NCI-H2029 (cell line): ENCODE results near the gene TNFSF9.
"Not testable (repeated sequence)": the region's sequence is repeated elsewhere in the genome, so short reads cannot be mapped to it uniquely, and the experiment has no call there.

Source experiments
- DNase-seq: peaks from one replicate; lab custom pipeline; 2025; lab: John Stamatoyannopoulos, UW

Gene TNFSF9

DNA sequence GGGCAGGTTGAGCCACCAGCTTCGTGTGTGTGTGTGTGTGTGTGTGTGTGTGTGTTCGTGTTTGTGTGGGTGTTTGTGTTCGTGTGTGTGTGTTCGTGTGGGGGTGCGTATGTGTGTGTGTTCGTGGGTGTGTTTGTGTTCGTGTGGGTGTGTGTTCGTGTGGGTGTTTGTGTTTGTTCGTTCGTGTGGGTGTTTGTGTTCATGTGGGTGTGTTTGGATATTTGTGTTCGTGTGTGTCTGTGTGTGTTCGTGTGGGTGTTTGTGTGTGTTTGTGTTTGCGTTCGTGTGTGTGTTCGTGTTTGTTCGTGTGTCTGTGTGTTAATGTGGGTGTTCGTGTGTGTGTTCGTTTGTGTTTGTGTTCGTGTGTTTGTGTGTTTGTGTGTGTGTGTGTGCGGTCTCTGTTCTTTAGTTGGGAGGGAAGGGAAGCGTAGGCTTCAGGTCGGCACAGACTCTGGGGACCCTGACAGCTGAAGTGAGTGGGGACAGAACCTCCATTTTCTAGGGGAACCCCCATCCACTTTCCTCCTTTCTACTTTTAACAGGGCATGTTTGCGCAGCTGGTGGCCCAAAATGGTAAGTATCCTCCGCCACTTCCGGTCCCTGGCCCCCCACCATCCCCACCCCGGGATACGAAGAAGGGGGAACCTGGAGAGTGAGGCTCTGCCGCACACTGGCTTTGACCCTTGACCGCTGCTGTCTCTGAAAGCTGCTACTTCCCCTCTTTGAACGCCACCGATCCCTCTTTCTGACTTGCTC is 1.6 kb downstream of the TNFSF9 start:
- no peak for DNase-seq

GRCh38 chr19:6533000-6533328 is 2.1 kb downstream of the TNFSF9 start:
- no peak for DNase-seq

GRCh38 chr19:6533746-6534418 is 3.1 kb downstream of the TNFSF9 start:
- DNase-seq, result no peak

- DNase-seq, result no peak
Measured at GRCh38 chr19:6534451-6535093, 3.7 kb downstream of the TNFSF9 start.

GRCh38 chr19:6535558-6536137 is 4.8 kb downstream of the TNFSF9 start:
- DNase-seq, result no peak

- no peak for DNase-seq
Measured at GRCh38 chr19:6539514-6539913, 8.7 kb downstream of the TNFSF9 start.

DNA sequence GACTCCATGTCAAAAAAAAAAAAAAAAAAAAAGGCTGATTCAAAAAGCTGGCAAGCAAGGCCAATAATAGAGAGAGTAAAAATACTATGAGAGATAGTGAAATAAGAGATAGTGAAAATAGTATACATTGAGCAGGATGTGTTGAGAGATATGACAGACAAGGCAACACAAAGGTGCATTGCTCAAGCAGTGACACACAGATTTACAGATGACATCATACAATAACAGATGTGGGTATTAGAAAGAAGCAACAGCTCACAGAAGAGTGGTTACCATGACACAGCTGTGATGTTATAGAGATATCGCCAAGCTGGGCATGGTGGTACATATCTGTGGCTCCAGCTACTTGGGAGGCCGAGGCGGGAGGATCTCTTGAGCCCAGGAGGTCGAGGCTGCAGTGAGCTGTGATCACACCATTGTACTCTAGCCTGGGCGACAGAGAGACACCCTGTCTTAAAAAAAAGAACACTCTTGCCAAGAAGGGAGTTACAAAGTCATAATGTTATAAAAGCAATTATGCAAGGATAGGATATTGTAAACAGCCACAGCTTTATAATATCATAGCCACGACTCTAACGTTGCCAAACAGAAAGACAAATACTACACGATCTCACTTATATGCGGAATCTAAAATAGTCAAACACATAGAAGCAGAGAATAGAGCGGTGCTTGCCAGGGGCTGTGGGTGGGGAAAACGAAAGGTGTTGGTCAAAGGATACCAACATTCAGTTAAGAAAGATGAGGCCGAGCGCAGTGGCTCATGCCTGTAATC is 10.3 kb downstream of the TNFSF9 start:
- no peak for DNase-seq

DNA sequence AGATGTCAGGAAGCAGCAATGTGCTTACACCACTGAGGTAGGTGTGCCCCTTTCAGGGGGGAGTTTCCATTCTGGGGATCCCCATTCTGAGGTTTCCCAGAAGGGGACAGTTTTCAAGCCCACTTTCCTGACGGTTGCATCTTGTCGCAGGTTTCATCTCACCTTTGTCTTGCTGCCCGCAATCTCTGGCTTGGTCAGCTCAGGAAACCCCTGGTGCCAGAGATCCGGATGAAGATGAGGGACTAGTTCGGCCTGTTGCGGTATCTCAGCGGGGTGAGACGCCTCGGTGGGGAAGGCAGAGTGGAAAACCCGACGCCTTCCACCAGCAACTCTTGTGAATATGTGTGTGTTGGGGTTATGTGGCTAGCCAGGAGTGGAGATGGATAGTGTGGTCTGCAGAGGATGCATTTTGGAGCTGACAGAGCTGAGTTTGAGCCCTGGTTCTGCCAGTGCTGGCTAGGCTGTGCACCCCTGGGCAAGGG is 13.1 kb downstream of the TNFSF9 start:
- no peak for DNase-seq

DNA sequence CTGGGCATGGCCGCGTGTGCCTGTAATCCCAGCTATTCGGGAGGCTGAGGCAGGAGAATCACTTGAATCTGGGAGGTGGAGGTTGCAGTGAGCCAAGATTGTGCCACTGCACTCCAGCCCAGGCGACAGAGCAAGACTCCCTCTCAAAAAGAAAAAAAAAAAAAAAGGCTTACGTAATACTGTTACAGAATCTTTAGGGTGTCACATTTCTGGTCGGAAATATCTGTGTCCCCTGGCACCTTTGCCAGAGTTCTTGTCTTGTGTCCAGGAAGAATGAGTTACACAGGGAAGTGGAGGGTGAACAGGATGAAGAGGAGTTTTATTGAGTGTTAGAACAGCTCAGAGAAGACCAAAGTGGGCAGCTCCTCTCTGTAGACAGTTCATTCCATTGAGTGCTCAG is 19.9 kb downstream of the TNFSF9 start:
- DNase-seq, result not testable (repeated sequence)

GRCh38 chr19:6551091-6551490 is 20.3 kb downstream of the TNFSF9 start:
- DNase-seq, result no peak

- DNase-seq, result no peak
Measured at GRCh38 chr19:6551607-6552450, 21.0 kb downstream of the TNFSF9 start.

DNA sequence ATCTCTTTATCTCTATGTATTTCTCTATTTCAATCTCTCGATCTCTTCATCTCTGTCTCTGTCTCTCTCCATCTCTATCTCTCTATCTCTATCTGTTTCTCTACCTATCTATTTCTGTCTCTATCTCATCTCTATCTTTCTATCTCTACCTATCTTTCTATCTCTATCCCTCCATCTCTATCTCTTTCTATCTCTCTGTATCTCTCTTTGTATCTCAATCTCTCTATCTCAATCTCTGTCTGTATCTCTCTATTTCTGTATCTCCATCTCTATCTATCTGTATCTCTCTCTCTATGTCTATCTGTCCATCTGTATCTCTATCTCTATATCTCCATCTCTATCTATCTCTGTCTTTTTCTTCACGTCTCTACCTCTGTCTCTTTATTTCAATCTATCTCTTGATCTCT is 25.2 kb downstream of the TNFSF9 start:
- no peak for DNase-seq

- DNase-seq, result no peak
Measured at GRCh38 chr19:6556480-6557195, 25.8 kb downstream of the TNFSF9 start.

DNA sequence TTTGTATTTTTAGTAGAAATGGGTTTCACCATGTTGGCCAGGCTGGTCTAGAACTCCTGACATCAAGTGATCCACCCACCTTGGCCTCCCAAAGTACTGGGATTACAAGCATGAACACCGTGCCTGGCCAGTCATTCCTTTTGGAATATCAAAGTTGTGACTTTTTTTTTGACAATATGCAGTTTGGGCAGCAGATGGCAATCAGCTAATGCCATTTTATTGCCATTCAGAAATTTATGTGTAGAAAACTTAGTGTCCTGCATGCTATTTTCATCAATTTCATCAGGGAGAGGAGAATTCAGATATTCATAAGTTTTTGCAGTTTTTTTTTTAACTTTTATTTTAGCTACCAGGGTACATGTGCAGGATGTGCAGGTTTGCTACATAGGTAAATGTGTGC is 31.6 kb downstream of the TNFSF9 start:
- not testable (repeated sequence) for DNase-seq

GRCh38 chr19:6564393-6564792 is 33.6 kb downstream of the TNFSF9 start:
- no peak for DNase-seq

DNA sequence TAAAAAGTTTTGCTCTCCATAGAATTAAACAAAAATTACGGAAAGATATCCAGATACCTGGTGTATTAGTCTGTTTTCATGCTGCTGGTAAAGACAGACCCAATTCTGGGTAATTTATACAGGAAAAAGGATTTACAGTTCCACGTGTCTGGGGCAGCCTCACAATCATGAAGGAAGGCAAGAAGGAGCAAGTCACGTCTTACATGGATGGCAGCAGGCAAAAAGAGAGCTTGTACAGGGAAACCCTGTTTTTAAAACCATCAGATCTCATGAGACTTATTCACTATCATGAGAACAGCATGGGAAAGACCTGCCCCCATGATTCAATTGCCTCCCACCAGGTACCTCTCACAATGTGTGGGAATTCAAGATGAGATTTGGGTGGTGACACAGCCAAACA is 35.9 kb downstream of the TNFSF9 start:
- not testable (repeated sequence) for DNase-seq

GRCh38 chr19:6568010-6568526 is 37.2 kb downstream of the TNFSF9 start:
- DNase-seq, result no peak

DNA sequence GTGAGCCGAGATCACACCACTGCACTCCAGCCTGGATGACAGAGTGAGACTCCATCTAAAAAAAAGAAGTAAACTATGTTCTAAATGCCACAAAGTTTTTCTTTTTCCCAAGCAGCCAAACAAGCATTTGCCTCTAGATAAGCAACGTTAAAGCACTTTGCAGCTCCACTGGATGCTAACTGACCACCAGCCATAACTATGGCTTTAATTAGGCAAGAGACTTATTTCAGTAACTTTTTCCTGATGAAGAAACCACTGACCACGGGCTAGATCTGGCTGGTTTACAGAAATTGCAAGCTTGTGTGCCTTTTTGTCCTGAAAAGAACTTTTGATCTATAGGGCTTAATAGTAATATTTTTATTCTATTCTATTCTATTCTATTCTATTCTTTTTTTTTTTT is 38.0 kb downstream of the TNFSF9 start:
- no peak for DNase-seq

GRCh38 chr19:6570764-6571163 is 39.9 kb downstream of the TNFSF9 start:
- DNase-seq, result no peak

DNA sequence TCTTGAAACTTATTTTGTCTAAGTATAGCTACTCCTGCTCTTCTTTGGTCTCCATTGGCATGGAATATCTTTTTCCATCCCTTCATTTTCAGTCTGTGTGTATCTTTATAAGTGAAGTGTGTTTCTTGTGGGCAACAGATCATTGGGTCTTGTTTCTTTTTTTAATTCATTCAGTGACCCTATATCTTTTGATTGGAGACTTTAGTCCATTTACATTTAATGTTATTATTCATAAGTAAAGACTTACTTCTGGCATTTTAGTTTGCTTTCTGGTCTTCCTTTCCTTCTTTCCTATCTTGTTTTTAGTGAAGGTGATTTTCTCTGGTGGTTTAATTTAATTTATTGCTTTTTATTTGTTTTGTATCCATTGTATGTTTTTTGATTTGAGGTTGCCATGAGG is 40.3 kb downstream of the TNFSF9 start:
- DNase-seq, result no peak
